Nucleus accumbens (tissue), 56 donors: Measurements from ENCODE around the gene SGSM1.
A peak's percentile ranks its signal among the peaks of the same experiment; 100 is the strongest.
"Not testable (repeated sequence)": the region's sequence is repeated elsewhere in the genome, so short reads cannot be mapped to it uniquely, and the experiment has no call there.

ENCODE experiments used
- DNase-seq, 56 donors: peaks; one replicate each; lab custom pipeline; 2025; lab: John Stamatoyannopoulos, UW

SGSM1 gene

DNA sequence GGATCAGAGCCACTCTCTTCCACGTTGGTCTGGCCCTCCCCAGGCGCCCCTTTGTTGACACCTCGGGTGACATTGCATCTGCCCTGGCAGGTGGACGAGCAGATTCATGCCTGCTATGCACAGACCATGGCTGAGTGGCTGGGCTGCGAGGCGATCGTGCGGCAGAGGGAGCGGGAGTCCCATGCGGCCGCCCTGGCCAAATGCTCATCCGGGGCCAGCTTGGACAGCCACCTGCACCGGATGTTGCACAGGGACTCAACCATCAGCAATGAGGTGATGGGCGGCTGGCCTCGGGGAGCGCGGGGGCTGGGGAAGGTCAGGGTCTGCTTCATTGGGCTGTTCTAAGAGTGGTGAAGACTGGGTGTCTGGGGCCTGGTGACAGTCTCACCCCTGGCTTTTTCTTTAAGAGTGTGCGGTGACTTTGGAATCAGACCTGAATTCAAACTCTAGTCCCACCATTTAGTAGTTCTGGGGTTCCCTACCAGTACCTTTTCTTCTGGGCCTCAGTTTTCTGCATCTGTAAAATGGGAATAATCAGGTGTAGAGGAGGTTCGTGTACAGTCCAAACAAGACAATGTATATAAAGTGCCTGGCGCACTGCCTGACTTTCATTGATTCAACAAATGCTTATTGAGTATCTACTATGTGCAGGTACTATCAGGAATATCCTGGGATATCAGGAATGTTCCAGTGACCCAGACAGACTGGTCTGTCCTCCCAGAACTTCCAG lies 87.5 kb downstream of the SGSM1 start:
- no peak for DNase-seq

- DNase-seq = peak in 3 of 56 donors; percentile 4 to 15 (median 10)
These were observed 88.4 kb downstream of the SGSM1 start for GRCh38 chr22:24894220-24894975.

DNA sequence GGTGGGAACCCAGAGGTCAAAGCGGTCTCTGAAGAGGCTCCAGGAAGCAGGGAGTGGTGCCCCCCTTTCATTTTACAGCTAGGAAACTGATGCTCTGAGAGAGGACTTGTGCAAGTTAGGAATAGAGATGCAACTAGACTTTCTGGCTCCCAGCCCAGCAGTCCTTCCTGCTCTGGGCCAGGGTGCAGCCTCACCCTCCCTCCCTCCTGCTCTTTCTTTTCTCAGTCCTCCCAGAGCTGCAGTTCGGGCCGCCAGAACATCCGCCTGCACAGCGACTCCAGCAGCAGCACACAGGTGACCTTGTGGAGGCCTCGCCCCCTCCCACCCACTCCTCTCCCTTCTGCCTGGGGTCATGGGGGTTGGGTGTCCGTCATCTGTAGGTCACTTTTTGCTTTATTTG lies 89.0 kb downstream of the SGSM1 start:
- peak in 9 of 56 donors; percentile 1 to 20 (median 4) for DNase-seq

DNA sequence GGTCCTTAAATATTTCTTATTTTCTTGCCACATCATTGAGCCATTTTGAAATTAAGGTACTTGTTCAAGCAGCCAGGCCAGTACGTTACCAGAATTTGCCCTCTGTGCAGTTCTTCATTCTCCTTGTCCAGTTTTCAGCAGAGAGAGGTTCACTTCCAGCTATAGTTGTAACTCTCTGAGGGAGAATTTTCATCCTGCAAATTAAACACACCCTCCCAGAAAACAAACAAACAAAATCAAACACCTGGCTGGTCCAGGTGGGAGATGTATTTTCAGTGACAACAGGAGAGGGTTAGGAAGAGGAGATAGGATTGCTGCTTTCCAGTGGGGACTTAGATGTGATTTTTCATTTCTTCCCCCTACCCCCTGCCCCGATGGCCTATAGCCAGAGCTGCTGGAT lies 95.4 kb downstream of the SGSM1 start:
- DNase-seq = no peak

GRCh38 chr22:24905909-24906308 lies 99.9 kb downstream of the SGSM1 start:
- DNase-seq = no peak

DNA sequence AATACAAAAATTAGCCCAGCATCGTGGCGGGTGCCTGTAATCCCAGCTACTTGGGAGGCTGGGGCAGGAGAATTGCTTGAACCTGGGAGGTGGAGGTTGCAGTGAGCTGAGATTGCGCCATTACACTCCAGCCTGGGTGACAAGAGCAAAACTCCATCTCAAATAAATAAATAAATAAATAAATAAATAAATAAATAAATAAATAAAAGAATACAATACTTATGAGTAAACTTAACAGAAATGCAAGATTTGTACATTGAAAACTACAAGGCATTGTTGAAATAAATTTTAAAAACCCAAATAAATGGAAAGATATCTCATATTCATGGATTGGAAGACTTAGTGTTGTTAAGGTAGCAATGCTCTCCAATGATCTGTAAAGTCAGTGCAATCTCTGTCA lies 101.1 kb downstream of the SGSM1 start:
- not testable (repeated sequence) for DNase-seq

DNA sequence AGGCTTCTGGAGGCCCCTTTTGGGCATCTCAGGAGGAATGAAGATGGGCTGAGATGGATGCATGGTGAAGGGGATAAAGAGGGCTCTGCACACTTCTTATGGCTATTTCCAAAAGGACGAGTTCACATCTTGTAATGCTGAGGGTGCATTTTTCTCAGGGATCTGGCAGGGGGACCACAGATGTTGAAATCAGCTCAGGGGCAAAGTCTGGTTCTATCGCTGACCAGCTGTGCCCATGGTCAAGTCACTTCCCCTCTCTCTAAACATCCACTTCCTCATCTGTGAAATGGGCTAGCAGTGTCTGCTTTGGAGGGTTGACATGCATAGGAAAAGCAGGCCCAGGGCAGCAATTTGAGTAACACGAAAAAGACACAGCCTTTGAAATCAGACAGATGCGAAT lies 114.0 kb downstream of the SGSM1 start:
- DNase-seq = no peak

DNA sequence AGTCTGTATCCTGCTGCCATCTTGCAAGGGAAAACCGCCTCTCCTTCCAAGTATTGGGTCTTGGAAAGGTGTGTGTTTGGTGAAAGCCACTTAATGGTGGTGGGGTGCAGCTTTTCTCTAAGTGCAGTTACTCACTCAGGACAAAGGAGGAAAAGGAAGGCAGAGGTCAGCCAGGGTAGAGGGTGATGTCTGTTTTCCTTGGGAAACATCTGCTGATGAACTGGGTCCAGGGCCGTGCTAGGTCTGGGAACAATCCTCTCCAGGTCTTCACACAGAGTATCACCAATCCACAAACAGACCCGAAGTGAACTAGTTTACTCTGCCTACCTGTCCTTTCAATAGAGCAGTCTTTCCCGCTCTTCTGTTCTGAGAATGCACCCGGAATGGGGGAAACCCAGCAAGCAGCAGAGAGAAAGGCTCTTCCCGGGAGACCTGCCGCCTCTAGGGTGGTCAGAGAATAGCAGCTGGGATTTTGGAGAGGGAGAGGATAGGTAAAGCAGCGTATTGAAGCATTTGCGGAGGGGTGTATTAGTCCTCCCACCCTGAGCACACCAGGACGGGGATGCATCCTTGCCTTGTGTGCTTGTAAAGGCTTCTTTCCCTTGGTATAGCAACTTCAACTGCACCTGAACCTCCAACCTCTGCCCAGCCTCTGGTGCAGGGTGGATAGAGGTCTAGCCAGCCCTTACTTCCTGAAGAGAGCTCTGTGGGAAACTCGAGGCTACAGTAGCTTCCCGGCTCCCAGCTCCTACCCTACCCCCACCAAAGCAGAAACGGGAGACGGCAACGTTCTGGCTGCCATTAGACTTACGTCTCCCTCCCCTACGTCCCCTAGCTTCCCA lies 119.8 kb downstream of the SGSM1 start:
- DNase-seq = no peak

DNA sequence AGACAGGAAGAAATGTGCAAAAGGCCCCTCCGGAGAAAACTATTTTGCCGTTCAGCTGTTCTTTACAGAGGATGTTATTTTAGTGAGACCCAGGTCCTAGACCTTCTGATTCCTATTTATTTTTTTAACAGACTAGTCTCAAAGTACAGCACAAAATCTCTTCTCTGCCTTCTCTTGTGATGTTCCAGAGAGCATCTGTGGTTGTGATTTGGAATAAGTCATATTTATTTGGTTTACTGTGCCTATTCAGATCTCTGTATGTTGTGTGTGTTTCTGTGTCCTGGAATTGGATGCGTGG lies 120.4 kb downstream of the SGSM1 start:
- no peak for DNase-seq

DNA sequence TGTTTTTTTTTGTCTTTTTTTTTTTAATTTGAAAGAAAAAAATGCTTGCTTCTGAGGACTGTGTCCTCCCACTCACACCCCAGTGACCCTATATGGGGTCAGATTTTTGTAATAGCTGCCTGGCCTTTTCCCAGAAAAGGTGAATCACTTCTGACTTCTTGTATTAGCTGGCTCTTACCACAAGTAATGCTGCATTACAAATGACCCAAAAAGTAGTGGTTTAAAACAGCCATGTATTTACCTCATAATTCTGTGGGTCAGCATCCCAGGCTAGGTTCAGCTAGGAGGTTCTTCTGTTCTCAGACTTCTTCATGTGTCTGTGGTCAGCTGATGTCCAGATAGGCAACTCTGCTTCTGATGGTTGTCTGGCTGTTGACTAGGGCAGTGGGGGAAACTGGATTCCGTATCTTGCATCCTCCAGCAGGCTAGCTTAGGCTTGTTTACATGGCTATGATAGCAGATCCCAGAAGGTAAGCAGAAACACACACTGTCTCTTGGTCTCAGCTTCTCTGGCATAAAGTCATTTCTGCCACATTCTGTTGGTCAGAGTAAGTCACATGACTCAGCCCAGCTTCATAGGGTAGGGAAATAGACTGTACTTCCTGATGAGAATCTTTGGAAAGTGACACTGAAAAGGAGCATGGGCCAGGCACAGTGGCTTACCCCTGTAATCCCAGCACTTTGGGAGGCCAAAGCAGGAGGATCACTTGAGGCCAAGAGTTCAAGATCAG lies 121.0 kb downstream of the SGSM1 start:
- no peak for DNase-seq

DNA sequence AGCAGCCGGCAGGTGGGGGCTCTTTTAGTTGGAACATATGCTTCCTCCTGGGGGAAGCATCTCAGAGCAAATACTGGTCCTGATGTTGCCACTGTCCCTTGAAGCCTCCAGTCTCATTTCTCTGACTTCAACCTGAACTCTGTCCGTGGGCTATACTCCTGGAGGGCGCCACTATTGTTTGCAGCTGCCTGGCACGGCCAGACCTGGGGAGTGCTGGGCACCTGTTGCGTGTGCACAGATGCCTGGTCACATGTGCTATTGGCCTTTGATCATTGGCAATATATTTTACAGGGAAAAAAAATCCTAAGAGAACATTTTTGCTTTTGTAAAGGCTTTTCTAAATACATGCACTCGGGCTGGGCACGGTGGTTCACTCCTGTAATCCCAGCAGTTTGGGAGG lies 122.3 kb downstream of the SGSM1 start:
- no peak for DNase-seq

DNA sequence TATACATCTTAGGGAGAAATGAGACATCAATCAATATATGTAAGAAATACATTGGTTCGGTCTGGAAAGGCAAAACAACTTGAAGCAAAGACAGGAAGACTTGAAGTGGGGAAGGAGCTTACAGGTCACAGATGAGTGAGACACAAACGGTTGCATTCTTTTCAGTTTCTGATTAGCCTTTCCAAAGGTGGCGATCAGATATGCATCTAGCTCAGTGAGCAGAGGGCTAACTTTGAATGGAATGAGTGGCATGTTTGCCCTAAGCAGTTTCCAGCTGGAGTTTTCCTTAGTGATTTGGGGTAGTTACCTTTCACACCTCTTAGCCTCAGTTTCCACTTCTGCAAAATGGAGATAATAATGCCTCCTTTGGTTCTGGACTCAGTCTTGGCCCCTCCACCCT lies 124.7 kb downstream of the SGSM1 start:
- DNase-seq = no peak

DNA sequence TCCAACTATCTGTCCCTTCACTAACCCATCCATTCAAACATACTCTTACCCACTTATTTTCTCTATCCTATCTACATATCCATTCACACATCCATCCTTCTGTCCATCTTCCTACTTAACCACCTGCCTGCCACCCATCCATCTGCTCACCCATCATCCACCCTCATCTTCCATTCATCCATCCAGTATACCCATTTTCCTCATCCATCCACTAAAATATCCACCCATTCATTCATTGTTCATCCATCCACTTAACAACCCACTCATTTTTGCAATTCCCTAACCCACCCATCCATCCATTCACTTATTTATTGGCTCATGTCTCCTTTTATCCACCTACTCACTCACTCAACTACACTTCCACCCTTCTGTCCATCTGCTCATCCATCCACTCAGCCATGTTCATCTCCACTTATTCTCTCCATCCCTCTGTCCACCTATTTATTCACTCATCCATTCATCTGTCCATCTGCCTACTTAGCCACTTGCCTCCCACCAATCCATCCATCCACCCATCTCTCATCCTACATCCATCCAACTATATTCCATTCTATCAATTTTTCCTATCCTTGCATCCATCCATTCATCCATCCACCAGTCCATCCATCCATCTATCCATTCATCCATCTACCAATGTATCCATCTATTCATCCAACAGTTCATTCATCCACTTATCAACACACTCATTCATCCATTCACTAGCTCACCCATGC lies 129.9 kb downstream of the SGSM1 start:
- DNase-seq = no peak

DNA sequence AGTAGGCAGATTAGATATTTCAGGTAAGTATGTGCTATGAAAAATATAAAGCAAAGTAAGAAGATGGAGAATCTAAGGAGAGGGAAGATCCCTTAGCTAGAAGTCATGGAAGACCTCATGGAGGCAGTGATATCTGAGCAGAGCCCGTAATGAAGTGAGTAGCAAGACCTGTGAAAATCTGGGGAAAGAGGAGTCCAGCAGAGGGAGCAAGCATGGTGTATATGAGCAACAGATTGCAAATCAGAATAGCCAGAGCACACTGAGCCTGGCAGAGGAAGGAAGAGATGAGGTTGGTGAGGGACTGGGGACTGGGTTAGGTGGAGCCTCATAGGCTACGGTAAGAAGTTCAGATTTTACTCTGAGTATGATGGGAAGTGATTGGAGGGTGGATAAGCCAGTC lies 131.1 kb downstream of the SGSM1 start:
- DNase-seq = no peak

DNA sequence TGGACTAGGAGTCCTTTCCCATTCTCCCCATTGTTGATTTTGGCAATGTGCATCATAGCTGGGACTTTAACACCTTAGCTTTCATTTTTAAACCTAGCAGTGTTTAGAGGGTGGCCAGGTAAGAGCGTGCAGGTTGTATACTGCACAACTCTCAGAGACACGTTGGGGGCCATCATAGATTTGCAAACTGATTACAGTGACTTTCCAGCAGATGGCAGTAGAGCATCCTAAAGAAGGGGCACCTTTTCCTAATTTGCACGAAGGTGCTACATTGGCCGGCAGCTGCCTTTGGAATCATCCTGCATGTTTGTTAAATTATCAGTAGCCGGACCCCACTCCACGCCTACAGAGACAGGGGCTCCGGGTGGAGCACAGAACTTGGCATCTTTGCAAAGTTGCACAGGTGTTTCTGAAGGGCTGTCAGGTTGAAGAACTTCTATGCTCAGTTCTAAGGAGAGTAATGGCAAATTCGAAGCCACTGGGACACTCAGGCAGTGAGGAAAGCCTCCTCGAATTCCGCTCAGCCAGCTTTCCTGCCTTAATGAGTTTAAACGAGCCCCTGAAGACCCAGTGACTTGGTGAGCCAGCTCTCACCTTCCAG lies 132.8 kb downstream of the SGSM1 start:
- DNase-seq = peak in 3 of 56 donors; percentile 1 to 10 (median 5)

GRCh38 chr22:24942301-24942700 lies 136.3 kb downstream of the SGSM1 start:
- DNase-seq = no peak

DNA sequence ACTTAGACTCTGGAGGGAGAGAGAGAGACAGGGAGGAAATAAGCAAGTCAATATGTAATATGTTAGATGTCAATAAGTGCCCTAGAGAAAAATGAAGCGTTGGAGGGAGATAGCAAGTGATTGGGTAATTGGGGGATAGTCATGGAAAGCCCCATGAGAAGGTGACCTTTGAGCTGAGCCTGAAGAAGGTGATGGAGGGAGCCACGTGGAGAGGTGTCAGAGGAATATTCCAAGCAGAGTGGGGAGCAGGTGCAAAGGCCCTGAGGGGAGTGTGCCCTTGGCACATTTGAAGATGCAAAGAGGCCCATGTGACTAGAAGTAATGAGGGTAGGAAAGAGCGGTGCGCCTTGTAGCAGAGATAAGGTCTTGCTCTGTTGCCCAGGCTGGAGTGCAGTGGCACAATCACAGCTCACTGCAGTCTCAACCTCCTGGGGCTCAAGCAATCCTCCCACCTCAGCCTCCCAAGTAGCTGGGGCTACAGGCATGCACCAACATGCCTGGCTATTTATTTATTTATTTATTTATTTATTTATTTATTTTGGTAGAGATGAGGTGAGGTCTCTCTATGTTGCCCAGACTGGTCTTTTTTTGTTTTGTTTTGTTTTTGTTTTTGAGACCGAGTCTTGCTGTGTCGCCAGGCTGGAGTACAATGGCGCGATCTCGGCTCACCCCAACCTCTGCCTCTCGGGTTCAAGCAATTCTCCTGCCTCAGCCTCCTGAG lies 138.4 kb downstream of the SGSM1 start:
- DNase-seq = no peak

DNA sequence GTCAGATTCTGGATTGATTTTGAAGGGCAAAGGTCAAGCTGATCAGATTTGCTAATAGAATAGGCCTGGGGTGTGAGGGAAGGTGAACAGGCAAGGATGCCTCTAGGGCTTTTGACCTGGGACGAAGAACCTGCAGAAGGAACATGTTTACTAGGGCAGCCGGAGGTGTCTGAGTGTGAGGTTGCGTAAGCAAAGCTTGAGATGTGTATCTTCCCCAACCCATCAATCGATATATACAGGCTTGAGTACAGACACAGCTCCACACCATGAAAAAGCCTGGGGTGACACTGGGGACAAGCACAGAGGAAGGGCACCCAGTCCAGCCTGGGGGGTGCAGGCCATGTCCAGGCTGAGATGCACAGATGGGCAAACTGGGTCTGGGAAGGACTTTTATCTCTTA lies 139.4 kb downstream of the SGSM1 start:
- no peak for DNase-seq

DNA sequence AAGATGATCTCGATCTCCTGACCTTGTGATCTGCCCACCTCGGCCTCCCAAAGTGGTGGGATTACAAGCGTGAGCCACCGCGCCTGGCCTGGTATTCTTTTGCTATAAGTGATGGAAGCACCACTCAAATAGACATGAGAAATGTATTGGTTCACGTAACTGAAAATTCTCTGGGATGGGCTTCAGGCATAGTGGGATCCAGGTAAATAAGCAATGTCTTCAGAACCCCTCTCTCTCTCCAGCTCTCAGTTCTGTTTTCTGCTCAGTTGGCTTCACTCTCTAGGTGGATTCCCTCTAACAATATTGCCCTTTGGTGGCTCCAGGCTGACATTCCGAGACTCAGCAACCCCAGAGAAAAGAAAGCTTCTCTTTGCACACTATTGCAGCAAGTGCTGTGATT lies 141.4 kb downstream of the SGSM1 start:
- no peak for DNase-seq
